ENCODE data around the gene MAP1LC3B.
"Not testable (repeated sequence)": the region's sequence is repeated elsewhere in the genome, so short reads cannot be mapped to it uniquely, and the experiment has no call there.

MAP1LC3B gene

GRCh38 chr16:87380881-87381280, 11.3 kb upstream of the MAP1LC3B start:
- DNase-seq (ENCODE audit: low read depth), result no peak

GRCh38 chr16:87382023-87382785, 9.9 kb upstream of the MAP1LC3B start:
- no peak for DNase-seq (ENCODE audit: low read depth)

DNA sequence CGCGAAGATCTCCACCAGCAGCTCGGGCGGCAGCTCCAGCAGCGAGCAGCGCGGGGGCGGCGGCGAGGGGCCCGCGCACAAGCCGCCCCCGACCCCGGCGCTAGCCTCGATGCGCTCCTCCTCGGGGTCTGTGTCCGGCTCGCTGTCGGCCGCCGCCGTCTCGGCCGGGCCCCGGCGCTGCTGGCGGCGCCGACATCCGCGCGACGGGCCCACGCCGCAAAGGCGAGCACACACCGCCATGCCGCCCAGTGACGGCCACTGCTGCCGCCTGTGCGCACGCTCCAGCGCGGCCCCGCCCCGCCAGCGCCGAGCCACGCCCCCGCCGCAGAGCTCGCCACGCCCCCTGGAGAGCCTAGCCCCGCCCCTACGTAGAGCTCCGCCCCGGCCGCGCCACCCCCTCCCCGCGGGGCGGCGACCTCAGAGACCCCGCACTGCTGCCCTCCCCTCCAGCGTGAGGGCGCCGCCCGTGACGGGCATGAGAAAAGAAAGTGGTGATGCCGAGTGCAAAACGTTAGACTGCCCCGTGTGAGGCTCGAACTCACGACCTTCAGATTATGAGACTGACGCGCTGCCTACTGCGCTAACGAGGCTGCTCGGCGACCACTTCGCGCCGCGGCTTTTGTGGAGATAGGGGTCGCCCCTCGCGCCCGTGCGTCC, 8.5 kb upstream of the MAP1LC3B start, which contains the start of gene FBXO31:
FBXO31 (minus strand) TSS at position 272 of the 657 bp plus-strand sequence; CDS start at position 240, 32 bp downstream.
- DNase-seq (ENCODE audit: low read depth), result peak; percentile 91

- DNase-seq (ENCODE audit: low read depth), result no peak
Observed at GRCh38 chr16:87384162-87384874, 7.8 kb upstream of the MAP1LC3B start.

- not testable (repeated sequence) for DNase-seq (ENCODE audit: low read depth)
Observed at GRCh38 chr16:87384875-87385167, 7.3 kb upstream of the MAP1LC3B start.

GRCh38 chr16:87387942-87388817, 4.0 kb upstream of the MAP1LC3B start:
- DNase-seq (ENCODE audit: low read depth), result peak; percentile 98

- no peak for DNase-seq (ENCODE audit: low read depth)
Observed at GRCh38 chr16:87388818-87389134, 3.4 kb upstream of the MAP1LC3B start.

DNA sequence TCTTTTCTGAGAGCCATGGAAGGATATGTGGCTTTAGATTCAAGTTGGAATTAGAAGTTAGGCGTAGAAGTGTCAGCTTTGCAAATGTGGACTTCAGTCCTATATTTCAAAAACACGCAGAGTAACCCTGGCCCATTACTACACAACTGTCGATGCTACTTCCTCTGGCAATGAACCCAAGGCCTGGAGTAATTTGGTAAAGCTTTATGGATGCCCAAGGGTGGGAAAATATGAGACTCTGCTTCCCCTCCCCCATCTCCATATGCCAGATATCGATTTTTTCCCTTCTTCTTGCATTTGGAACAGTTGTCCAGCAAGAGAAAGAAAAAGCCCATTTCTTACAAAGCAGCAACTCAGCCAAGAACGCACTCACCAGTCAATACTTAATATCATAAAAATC, 2.9 kb upstream of the MAP1LC3B start:
- DNase-seq (ENCODE audit: low read depth), result no peak

DNA sequence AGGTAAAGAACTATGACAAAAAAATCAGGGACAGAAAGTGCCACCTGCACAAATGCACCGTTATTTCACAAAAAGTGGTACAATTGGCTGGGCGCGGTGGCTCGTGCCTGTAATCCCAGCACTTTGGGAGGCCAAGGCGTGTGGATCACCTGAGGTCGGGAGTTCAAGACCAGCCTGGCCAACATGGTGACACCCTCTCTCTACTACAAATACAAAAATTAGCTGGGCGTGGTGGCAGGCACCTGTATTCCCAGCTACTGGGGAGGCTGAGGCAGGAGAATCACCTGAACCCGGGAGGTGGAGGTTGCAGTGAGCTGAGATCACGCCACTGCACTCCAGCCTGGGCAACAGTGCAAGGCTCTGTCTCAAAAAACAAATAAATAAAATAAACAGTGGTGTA, 2.2 kb upstream of the MAP1LC3B start:
- DNase-seq (ENCODE audit: low read depth), result not testable (repeated sequence)

DNA sequence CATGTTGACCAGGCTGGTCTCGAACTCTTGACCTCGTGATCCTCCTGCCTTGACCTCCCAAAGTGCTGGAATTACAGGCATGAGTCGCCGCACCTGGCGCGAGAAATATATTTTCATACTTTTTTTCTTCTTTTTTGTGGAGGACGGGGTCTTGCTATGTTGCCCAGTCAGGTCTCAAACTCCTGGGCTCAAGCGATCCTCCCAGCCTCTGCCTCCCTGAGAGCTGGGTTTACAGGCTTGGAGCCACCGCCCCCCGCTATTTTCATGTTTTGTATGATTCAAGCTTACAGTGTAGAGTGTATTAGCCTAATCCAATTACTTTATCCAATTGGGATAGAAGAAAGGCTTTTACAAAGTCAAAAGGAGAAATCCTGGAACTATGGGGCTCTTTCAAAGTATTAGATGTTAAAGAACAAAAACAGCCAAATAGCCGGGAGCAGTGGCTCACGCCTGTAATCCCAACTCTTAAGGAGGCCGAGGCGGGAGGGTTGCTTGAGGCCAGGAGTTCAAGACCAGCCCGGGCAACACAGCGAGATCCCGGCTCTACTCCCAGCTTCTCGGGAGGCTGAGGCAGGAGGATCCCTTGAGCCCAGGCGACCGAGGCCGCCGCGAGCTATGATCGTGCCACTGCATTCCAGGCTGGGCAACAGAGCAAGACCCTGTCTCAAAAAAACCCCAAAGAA, 1.4 kb upstream of the MAP1LC3B start:
- DNase-seq (ENCODE audit: low read depth), result no peak

GRCh38 chr16:87391324-87391949, 699 bp upstream of the MAP1LC3B start:
- no peak for DNase-seq (ENCODE audit: low read depth)

DNA sequence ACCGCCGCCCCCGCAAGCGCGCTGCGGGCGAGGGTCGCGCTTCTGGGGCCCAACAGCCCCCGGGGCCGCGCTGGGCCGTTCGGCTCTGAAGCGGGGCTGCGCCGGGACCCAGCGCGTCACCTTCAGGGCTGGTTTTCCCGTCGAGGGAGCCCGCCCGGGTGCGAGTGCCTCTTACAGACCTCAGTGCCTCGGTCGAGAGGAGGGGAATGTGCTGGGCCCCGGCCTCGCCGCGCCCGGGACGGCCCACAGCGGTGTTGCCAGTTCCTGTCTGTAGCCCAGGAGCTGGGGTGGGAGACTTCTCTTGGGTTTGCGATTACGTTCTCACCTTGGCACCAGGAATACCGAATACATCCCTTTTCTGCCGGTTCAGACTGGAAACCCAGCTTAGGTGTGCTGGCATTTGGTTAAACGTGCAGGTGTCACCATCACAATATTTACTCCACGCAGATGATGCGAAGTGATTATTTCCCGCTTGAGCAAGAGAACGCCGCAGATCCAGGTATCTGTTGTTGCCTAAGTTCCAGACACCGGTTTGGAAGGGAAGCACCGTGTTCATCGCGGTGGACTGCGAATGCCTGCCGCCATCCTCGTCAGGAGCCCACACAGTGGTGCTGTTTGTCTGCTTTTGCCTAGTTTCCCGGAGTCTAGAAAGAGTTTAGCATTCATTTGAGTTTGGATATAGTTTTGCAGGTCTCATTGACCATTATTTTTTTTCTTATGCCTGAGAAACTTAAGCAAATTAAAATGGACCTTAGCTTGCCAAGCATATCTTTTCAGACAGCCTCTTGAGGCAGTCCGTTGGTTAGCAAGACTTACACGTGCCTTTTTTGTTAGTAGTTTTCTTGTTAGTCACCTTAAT, 914 bp downstream of the MAP1LC3B start:
- DNase-seq (ENCODE audit: low read depth), result no peak

GRCh38 chr16:87393680-87394055, 1.5 kb downstream of the MAP1LC3B start:
- DNase-seq (ENCODE audit: low read depth), result no peak

DNA sequence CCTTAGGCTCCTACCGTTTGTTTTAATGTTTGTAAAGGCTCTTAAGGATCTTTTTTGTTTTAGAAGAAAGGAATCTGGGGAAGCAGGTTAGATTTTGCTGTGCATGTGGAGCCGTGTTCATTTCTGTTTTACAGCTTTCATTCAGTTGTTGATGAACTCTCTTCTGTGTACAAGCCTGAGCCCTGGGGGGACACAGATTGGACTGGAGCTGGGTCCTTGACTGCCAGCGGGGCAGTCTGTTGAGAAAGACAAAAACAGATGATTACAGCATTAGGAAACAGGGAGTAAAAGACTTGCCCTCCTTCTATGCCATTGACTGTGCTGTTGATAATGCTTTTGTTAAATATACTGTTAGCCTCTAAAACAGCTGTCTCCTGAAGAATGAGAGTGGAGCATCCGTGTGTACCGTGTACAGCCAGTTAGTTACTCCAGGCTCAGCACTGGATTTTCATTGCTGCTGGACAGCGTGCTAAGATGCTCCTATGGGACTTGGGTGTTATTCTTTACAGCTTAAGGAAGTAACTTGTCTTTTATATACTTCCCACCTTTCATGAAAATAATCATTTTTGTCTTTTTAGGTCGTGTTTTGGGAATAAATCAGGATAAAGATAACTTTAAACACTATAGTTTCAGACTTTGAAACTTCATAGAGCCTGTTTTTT, 3.2 kb downstream of the MAP1LC3B start:
- no peak for DNase-seq (ENCODE audit: low read depth)

DNA sequence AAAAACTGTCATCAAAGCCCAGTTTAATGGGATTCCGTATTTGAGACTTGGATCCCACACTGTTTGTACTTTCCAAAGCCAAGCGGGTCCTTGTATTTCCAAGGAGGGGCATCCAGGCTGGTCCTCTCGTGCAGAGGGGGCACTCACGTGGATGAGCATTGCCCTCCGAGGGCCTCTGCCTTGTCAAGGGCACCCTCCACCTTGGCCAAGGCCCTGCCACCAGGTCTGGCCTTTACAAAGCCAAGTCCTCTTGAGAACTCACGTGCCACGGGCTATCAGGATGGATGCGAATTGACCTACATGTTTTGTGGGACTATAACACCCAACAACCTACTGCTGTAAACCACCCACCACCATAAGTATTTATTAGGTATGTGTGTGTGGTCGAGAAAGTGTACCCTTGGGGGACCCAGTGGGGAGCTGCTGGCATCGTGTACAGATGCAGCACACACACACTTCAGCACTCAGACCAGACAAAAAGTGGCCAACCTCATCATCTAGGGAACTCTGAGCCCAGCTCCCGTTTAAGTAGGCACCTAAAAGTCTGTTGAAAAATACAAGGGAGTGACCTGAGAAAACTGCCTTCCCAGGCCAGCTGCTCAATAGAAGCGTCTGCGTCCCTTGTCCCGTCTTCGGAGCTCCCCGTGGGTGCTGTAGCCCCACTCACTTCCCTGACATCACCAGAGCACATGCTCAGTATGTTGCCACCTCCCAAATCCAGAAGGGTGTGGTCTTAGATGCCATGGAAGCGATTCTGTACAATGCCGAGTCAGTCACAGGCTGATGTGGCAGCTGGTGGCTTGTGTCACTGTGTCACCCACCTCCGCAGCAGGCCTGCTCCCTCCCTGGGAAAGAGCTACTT, 12.9 kb downstream of the MAP1LC3B start:
- no peak for DNase-seq (ENCODE audit: low read depth)

DNA sequence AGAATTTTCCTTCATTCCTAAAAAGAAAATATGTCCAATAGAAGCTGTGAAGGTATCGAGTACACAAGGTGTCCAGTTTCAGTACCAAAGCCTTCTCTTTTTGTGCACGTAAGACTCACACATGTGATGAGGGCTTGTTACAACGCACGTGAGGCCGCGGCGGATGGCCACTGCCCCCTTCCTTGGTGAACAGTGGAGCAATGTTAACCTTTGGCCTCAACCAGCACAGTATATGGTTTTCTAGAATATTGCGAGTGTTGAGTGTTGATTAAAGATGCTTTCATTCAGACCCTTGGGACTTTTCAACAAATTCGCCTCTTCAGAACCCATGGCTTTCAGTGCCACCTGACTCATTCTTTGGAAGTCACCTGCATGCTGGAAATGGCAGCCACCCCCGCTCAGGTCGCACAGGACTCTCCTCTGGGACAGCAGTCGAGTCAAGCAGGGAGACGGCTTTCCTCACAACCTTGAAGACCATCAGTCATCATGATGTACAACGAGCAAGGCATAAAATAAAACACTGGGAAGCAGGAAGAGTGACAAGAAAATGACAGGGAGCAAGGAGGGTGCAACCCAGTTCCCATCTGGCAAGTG, 14.5 kb downstream of the MAP1LC3B start:
- DNase-seq (ENCODE audit: low read depth), result no peak

- DNase-seq (ENCODE audit: low read depth), result no peak
Observed at GRCh38 chr16:87407511-87408112, 15.5 kb downstream of the MAP1LC3B start.

DNA sequence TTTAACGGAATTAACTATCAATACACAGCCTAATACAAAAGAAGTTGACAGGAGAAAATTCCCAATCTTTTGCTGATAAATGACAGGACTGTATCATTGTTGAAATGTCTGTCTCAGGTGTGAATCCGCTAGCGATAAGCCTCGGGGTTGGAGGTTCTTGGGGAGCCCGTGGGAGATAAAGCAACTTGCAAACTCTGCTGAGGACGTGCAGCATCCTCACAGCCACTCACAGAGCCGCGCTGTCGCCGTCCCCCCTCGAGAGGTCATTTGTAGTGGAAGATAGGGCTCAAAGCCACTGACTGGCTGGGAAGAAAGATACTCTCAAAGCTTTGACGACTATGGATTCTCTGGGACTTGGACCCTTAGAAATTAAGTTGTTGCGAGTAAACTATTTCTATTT, 17.0 kb downstream of the MAP1LC3B start:
- DNase-seq (ENCODE audit: low read depth), result no peak

Measured in HS-27A (cell line).